ENCODE results near the gene PIP5K1B.

The PIP5K1B gene

GRCh38 chr9:68744426-68744825 lies 39.4 kb downstream of the PIP5K1B start:
- no peaks in the 10 kb centered on the region for H3K9me3 ChIP-seq (ENCODE audit: insufficient read depth, low read length)
- no peak overlapping the region for H3K9ac ChIP-seq (ENCODE audit: insufficient read length, low read depth)
- no peak overlapping the region for H3K4me3 ChIP-seq (ENCODE audit: insufficient read length, low read depth)
- H3K4me1 ChIP-seq (ENCODE audit: insufficient read depth, insufficient read length), result no peaks in the 10 kb centered on the region
- H3K27me3 ChIP-seq (ENCODE audit: insufficient read depth, insufficient read length), result no peaks in the 10 kb centered on the region
- H3K36me3 ChIP-seq (ENCODE audit: insufficient read depth, insufficient read length, low read length), result no peaks in the 10 kb centered on the region
- TF ChIP-seq ZNF274 (IDR thresholded peaks at IDR 0.05; ENCODE audit: low read depth, low read length) (no peak), YY1 (IDR thresholded peaks at IDR 0.05; ENCODE audit: insufficient read depth, insufficient read length) (no peak), SUZ12 (IDR thresholded peaks at IDR 0.05; ENCODE audit: extremely low read depth, insufficient read depth, insufficient read length) (no peak)
- DNase-seq (ENCODE audit: low read depth, low spot score), result no peak

DNA sequence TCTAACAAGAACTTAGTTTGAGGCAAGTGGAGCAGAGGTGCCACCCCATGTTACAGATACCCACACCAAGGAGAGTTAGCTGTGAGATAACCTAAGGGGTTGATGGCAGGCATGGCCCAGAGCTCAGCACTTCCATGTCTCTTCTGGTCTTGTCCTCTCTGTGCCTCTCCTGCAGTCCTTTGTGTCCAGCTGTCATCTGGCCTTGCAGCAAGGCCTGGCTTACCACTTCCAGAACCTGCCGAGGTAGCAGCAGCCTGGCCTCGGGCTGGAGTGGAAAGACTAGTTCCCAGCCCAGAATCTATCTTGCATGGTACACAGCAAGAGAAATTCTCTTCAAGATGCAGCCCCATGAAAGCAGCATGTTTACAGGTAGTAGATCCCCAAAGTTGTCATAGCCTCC lies 41.5 kb downstream of the PIP5K1B start:
- H3K27me3 ChIP-seq (ENCODE audit: insufficient read depth, insufficient read length), result no peaks in the 10 kb centered on the region
- H3K4me3 ChIP-seq (ENCODE audit: insufficient read length, low read depth), result no peak overlapping the region
- TF ChIP-seq ZNF274 (IDR thresholded peaks at IDR 0.05; ENCODE audit: low read depth, low read length), result no peak
- no peak for TF ChIP-seq SUZ12 (IDR thresholded peaks at IDR 0.05; ENCODE audit: extremely low read depth, insufficient read depth, insufficient read length)
- no peak for TF ChIP-seq YY1 (IDR thresholded peaks at IDR 0.05; ENCODE audit: insufficient read depth, insufficient read length)
- DNase-seq (ENCODE audit: low read depth, low spot score), result no peak
- H3K9ac ChIP-seq (ENCODE audit: insufficient read length, low read depth), result no peak overlapping the region
- no peaks in the 10 kb centered on the region for H3K36me3 ChIP-seq (ENCODE audit: insufficient read depth, insufficient read length, low read length)
- H3K9me3 ChIP-seq (ENCODE audit: insufficient read depth, low read length), result no peaks in the 10 kb centered on the region
- H3K4me1 ChIP-seq (ENCODE audit: insufficient read depth, insufficient read length), result no peaks in the 10 kb centered on the region

DNA sequence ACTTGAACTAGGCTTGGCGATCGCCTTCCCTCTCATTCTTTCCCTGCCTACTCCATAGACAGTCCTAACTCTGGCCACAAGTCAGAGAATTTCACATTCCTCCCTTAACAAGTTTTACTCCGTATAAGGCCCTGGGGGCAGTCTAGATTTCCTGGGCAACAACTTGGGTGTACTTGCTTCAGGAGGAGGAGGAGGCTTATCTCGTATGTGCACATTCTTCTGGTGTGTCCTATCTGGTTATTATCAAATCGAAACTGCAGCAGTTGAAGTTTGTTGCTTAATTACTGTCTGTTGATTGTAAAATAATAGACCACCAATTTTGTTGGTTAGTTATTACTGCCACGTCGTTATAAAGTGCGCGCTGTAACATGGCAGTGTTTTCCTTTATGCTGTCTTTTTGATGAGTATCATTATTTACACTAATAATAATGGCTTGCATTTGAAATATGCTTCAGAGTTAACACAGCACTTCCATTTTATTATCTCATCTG lies 42.0 kb downstream of the PIP5K1B start:
- no peaks in the 10 kb centered on the region for H3K4me1 ChIP-seq (ENCODE audit: insufficient read depth, insufficient read length)

GRCh38 chr9:68749135-68749534 lies 44.1 kb downstream of the PIP5K1B start:
- Histone ChIP-seq H3K36me3 (ENCODE audit: insufficient read depth, insufficient read length, low read length) (no peaks in the 10 kb centered on the region), H3K27me3 (ENCODE audit: insufficient read depth, insufficient read length) (no peaks in the 10 kb centered on the region), H3K4me3 (ENCODE audit: insufficient read length, low read depth) (no peak overlapping the region), H3K9me3 (ENCODE audit: insufficient read depth, low read length) (no peaks in the 10 kb centered on the region), H3K4me1 (ENCODE audit: insufficient read depth, insufficient read length) (no peaks in the 10 kb centered on the region), H3K9ac (ENCODE audit: insufficient read length, low read depth) (no peak overlapping the region)
- TF ChIP-seq SUZ12 (IDR thresholded peaks at IDR 0.05; ENCODE audit: extremely low read depth, insufficient read depth, insufficient read length) (no peak), YY1 (IDR thresholded peaks at IDR 0.05; ENCODE audit: insufficient read depth, insufficient read length) (no peak), ZNF274 (IDR thresholded peaks at IDR 0.05; ENCODE audit: low read depth, low read length) (no peak)
- DNase-seq (ENCODE audit: low read depth, low spot score), result no peak

More for the DNA sequence above, 42.0 kb downstream of the PIP5K1B start:
- no peaks in the 10 kb centered on the region for H3K9me3 ChIP-seq (ENCODE audit: insufficient read depth, low read length)
- no peak overlapping the region for H3K9ac ChIP-seq (ENCODE audit: insufficient read length, low read depth)
- no peaks in the 10 kb centered on the region for H3K27me3 ChIP-seq (ENCODE audit: insufficient read depth, insufficient read length)
- TF ChIP-seq YY1 (IDR thresholded peaks at IDR 0.05; ENCODE audit: insufficient read depth, insufficient read length) (no peak), ZNF274 (IDR thresholded peaks at IDR 0.05; ENCODE audit: low read depth, low read length) (no peak), SUZ12 (IDR thresholded peaks at IDR 0.05; ENCODE audit: extremely low read depth, insufficient read depth, insufficient read length) (no peak)
- no peaks in the 10 kb centered on the region for H3K36me3 ChIP-seq (ENCODE audit: insufficient read depth, insufficient read length, low read length)
- H3K4me3 ChIP-seq (ENCODE audit: insufficient read length, low read depth), result no peak overlapping the region
- no peak for DNase-seq (ENCODE audit: low read depth, low spot score)

- Histone ChIP-seq H3K9ac (ENCODE audit: insufficient read length, low read depth) (no peak overlapping the region), H3K36me3 (ENCODE audit: insufficient read depth, insufficient read length, low read length) (no peaks in the 10 kb centered on the region), H3K9me3 (ENCODE audit: insufficient read depth, low read length) (no peaks in the 10 kb centered on the region), H3K27me3 (ENCODE audit: insufficient read depth, insufficient read length) (no peaks in the 10 kb centered on the region), H3K4me3 (ENCODE audit: insufficient read length, low read depth) (no peak overlapping the region), H3K4me1 (ENCODE audit: insufficient read depth, insufficient read length) (no peaks in the 10 kb centered on the region)
- no peak for DNase-seq (ENCODE audit: low read depth, low spot score)
- no peak for TF ChIP-seq ZNF274 (IDR thresholded peaks at IDR 0.05; ENCODE audit: low read depth, low read length)
- TF ChIP-seq SUZ12 (IDR thresholded peaks at IDR 0.05; ENCODE audit: extremely low read depth, insufficient read depth, insufficient read length), result no peak
- TF ChIP-seq YY1 (IDR thresholded peaks at IDR 0.05; ENCODE audit: insufficient read depth, insufficient read length), result no peak
Observed at GRCh38 chr9:68749579-68750159, 44.6 kb downstream of the PIP5K1B start.

GRCh38 chr9:68750255-68750654 lies 45.2 kb downstream of the PIP5K1B start:
- Histone ChIP-seq H3K36me3 (ENCODE audit: insufficient read depth, insufficient read length, low read length) (no peaks in the 10 kb centered on the region), H3K9ac (ENCODE audit: insufficient read length, low read depth) (no peak overlapping the region), H3K9me3 (ENCODE audit: insufficient read depth, low read length) (no peaks in the 10 kb centered on the region), H3K4me1 (ENCODE audit: insufficient read depth, insufficient read length) (no peaks in the 10 kb centered on the region), H3K4me3 (ENCODE audit: insufficient read length, low read depth) (no peak overlapping the region), H3K27me3 (ENCODE audit: insufficient read depth, insufficient read length) (no peaks in the 10 kb centered on the region)
- no peak for DNase-seq (ENCODE audit: low read depth, low spot score)
- TF ChIP-seq YY1 (IDR thresholded peaks at IDR 0.05; ENCODE audit: insufficient read depth, insufficient read length), result no peak
- TF ChIP-seq SUZ12 (IDR thresholded peaks at IDR 0.05; ENCODE audit: extremely low read depth, insufficient read depth, insufficient read length), result no peak
- TF ChIP-seq ZNF274 (IDR thresholded peaks at IDR 0.05; ENCODE audit: low read depth, low read length), result no peak

- no peak overlapping the region for H3K9ac ChIP-seq (ENCODE audit: insufficient read length, low read depth)
- DNase-seq (ENCODE audit: low read depth, low spot score), result no peak
Observed at GRCh38 chr9:68750786-68751185, 45.7 kb downstream of the PIP5K1B start.

More at GRCh38 chr9:68750786-68751185, 45.7 kb downstream of the PIP5K1B start:
- Histone ChIP-seq H3K4me1 (ENCODE audit: insufficient read depth, insufficient read length) (no peaks in the 10 kb centered on the region), H3K27me3 (ENCODE audit: insufficient read depth, insufficient read length) (no peaks in the 10 kb centered on the region), H3K4me3 (ENCODE audit: insufficient read length, low read depth) (no peak overlapping the region), H3K36me3 (ENCODE audit: insufficient read depth, insufficient read length, low read length) (no peaks in the 10 kb centered on the region), H3K9me3 (ENCODE audit: insufficient read depth, low read length) (no peaks in the 10 kb centered on the region)
- TF ChIP-seq SUZ12 (IDR thresholded peaks at IDR 0.05; ENCODE audit: extremely low read depth, insufficient read depth, insufficient read length) (no peak), YY1 (IDR thresholded peaks at IDR 0.05; ENCODE audit: insufficient read depth, insufficient read length) (no peak), ZNF274 (IDR thresholded peaks at IDR 0.05; ENCODE audit: low read depth, low read length) (no peak)

Measured in NT2/D1 (cell line).